Measurements from ENCODE around the gene TIMM17A. TPM values are rescaled to one million over a fixed set of nuclear protein-coding genes. Genes with fewer than 3 reads are reported as not detected.
A peak's percentile ranks its signal among the peaks of the same experiment; 100 is the strongest.

Gene TIMM17A
- polyA plus RNA-seq, 1 experiment: 54.6 TPM

DNA sequence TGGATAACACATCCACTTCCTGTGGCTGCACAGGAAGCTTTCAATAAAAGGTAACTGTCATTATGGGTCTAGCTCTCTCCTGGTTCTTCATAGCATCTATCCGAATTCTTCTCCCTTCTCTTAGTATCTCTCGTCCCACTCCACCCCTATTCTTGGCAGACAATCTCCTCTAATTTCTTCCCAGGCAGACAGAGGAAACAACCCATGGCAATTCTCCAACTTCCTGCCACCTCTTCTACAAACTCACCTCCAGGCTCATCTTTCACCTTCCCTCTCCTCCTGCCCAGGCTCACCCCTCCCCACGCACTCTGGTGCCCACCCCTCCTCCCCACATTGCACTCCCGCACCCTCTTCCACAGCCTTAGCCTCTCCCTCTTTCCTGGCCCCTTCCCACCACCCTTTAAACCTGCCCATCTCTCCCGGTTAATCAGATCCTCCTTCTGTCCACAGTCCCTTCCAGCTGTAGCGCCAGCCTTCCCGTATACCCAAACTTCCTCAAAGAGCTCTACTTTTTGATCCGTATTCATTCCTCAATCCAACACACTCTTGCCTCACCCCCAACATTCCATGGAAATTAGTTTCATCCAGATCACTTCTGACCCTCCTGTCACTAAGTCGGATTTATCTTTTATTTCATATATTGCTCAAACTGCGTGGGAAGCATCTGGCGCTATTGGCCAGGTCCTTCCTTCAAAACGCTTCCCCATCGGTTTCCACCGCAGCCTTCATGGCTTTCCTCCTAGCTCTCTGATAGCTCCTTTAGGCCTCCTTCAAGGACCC is 40.7 kb upstream of the TIMM17A start:
- CTCF ChIA-PET: interaction anchor here (1.4 to 2.8 kb wide), 2 partner anchors 15 to 19 kb away, joined by 3 to 11 read pairs; no protein-coding TSS in a partner anchor

DNA sequence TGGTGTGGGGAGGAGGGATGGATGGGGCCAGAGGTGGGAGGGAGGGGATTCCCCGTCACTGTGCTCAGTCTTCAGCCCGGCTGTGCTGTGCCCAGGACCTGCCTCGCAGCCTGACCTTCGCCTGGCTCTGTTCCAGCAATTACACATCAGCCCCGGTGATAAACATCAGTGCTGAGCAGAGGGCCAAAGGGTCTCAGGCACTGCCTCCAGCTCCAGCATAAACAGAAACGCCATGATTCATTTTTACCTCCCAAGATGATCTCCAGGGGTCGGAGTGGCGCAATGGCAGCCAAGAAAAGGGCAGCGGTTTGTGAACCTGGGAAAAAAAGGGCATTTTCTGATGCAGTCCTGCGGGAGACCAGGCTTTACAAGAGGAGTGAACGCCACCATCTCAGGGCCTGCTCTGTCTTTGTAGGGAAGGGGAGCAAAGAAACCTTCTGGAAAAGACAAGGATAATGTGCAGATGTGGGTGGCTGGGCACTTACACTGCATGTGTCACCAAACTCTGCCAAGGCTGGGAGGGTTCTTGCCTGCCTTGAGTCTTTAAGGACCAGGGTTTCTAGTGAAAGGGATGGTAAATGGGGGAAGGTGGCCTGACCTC is 38.6 kb upstream of the TIMM17A start:
- peaks cover 2% of the 10 kb centered on the region; the same call in 1 of the 2 replicates for H3K36me3 ChIP-seq (ENCODE audit: control insufficient read depth, insufficient read depth, low read length)
- DNase-seq (ENCODE audit: low read depth): no peak
- no peak overlapping the region for H3K4me3 ChIP-seq (ENCODE audit: low read depth, low read length)
- H3K27me3 ChIP-seq (ENCODE audit: control insufficient read depth, insufficient read depth, low read length): no peaks in the 10 kb centered on the region
- CTCF ChIA-PET: interaction anchor here (0.7 to 2.1 kb wide), 6 partner anchors 11 to 55 kb away, joined by 3 to 11 read pairs (median 4); no protein-coding TSS in a partner anchor
- TF ChIP-seq, protein P1, sequence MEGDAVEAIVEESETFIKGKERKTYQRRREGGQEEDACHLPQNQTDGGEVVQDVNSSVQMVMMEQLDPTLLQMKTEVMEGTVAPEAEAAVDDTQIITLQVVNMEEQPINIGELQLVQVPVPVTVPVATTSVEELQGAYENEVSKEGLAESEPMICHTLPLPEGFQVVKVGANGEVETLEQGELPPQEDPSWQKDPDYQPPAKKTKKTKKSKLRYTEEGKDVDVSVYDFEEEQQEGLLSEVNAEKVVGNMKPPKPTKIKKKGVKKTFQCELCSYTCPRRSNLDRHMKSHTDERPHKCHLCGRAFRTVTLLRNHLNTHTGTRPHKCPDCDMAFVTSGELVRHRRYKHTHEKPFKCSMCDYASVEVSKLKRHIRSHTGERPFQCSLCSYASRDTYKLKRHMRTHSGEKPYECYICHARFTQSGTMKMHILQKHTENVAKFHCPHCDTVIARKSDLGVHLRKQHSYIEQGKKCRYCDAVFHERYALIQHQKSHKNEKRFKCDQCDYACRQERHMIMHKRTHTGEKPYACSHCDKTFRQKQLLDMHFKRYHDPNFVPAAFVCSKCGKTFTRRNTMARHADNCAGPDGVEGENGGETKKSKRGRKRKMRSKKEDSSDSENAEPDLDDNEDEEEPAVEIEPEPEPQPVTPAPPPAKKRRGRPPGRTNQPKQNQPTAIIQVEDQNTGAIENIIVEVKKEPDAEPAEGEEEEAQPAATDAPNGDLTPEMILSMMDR (IDR thresholded peaks at IDR 0.05; ENCODE audit: insufficient read depth, low read depth, low read length): no peak
- POLR2A ChIA-PET: interaction anchor here (1.2 kb wide), 1 partner anchor 12 kb away, joined by 3 read pairs; no protein-coding TSS in a partner anchor

More for the DNA sequence above, 40.7 kb upstream of the TIMM17A start:
- Histone ChIP-seq H3K36me3 (ENCODE audit: control insufficient read depth, insufficient read depth, low read length) (peaks cover 3% of the 10 kb centered on the region; the same call in 1 of the 2 replicates), H3K27me3 (ENCODE audit: control insufficient read depth, insufficient read depth, low read length) (no peaks in the 10 kb centered on the region), H3K4me3 (ENCODE audit: low read depth, low read length) (no peak overlapping the region)
- DNase-seq (ENCODE audit: low read depth): no peak
- TF ChIP-seq, protein P1 (IDR thresholded peaks at IDR 0.05; ENCODE audit: insufficient read depth, low read depth, low read length): no peak
- POLR2A ChIA-PET: no interaction called here

DNA sequence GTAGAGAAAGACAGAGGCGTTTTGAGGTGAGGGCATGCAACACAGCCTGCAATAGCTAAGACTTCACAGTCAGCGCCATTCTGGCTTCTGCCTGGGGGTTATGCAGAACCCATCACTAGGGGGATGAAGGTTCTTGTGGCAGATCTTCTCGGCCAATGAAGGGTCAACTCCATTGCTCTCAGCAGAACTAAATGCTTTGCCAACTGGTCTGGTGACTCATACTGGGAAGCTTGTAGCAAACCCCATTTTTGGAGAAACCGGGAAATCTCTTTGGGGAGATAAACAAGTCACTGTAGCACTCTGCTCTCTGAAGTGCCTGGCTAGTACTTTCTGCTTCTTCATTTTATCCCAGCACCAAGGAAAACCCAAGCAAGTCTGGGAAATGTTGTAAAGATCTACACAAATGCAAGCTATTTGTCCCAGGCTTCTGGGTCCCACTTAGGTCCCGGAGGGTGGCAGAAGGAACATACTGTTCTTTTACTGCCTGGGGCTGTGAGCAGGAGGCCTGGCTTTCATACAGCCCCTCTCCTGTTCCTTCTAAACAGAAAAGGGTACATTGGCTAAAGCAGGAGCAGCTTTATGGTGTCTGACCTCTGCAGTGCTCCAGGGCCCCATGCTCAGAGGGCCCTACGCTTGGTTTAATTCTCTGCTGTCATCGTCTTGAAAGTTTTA is 37.8 kb upstream of the TIMM17A start:
- POLR2A ChIA-PET: interaction anchor here (0.6 to 1.2 kb wide), 3 partner anchors 13 to 49 kb away, joined by 3 read pairs; no protein-coding TSS in a partner anchor
- H3K27me3 ChIP-seq (ENCODE audit: control insufficient read depth, insufficient read depth, low read length): no peaks in the 10 kb centered on the region
- TF ChIP-seq, protein P1 (IDR thresholded peaks at IDR 0.05; ENCODE audit: insufficient read depth, low read depth, low read length): no peak
- H3K36me3 ChIP-seq (ENCODE audit: control insufficient read depth, insufficient read depth, low read length): no peaks in the 10 kb centered on the region
- peak; percentile 54 for DNase-seq (ENCODE audit: low read depth)
- H3K4me3 ChIP-seq (ENCODE audit: low read depth, low read length): no peak overlapping the region
- CTCF ChIA-PET: interaction anchor here (0.9 to 2.1 kb wide), 5 partner anchors 13 to 55 kb away, joined by 3 to 11 read pairs (median 5); no protein-coding TSS in a partner anchor

DNA sequence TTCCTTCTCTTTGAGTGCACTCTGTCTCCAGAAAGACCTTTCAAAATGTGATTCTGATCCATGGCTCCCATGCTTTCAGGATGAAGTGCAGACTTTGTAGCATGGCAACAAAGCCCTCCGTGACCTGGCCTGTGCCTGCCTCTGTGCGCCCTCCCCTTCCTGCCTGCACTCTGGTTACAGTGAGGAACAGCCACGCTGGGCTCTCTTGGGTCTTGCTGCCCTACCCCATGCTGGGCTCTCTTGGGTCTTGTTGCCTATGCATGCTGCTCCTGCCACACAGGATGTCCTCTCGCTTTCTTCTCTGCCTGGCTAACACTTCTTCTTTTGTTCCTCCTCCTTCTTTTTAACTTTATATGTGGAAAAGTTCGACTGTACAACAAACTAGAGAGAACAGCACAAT is 37.0 kb upstream of the TIMM17A start:
- Histone ChIP-seq H3K36me3 (ENCODE audit: control insufficient read depth, insufficient read depth, low read length) (no peaks in the 10 kb centered on the region), H3K27me3 (ENCODE audit: control insufficient read depth, insufficient read depth, low read length) (no peaks in the 10 kb centered on the region), H3K4me3 (ENCODE audit: low read depth, low read length) (no peak overlapping the region)
- POLR2A ChIA-PET: no interaction called here
- no peak for DNase-seq (ENCODE audit: low read depth)
- TF ChIP-seq, protein P1 (IDR thresholded peaks at IDR 0.05; ENCODE audit: insufficient read depth, low read depth, low read length): no peak
- CTCF ChIA-PET: interaction anchor here (0.9 to 1.4 kb wide), 3 partner anchors 14 to 32 kb away, joined by 3 to 5 read pairs (median 5); no protein-coding TSS in a partner anchor

Measured in BJ (cell line).